GM19239 (cell line): ENCODE data around the gene IGF2R.

Source experiments
- DNase-seq: peaks from one replicate; pipeline ENCODE4 v3.0.0; 2011; ENCODE audit warnings: low spot score; ENCODE audit not compliant: insufficient read length
- FAIRE-seq: peaks from 2 replicates; lab custom pipeline; 2011; peaks lifted over from hg19 to GRCh38; lab: Jason Lieb, UNC

The IGF2R gene

GRCh38 chr6:160015778-160016684 lies 47.1 kb downstream of the IGF2R start:
- FAIRE-seq: no peak
- no peak for DNase-seq

- FAIRE-seq: no peak
Measured at GRCh38 chr6:160022101-160022500, 53.2 kb downstream of the IGF2R start.

GRCh38 chr6:160022793-160023192 lies 53.9 kb downstream of the IGF2R start:
- FAIRE-seq: no peak
- DNase-seq: no peak

More at GRCh38 chr6:160022101-160022500, 53.2 kb downstream of the IGF2R start:
- no peak for DNase-seq

GRCh38 chr6:160024152-160024551 lies 55.3 kb downstream of the IGF2R start:
- DNase-seq (no peak), FAIRE-seq (no peak)

GRCh38 chr6:160027076-160027475 lies 58.2 kb downstream of the IGF2R start:
- no peak for FAIRE-seq
- DNase-seq: no peak

GRCh38 chr6:160027931-160028330 lies 59.0 kb downstream of the IGF2R start:
- FAIRE-seq: no peak

GRCh38 chr6:160028487-160029275 lies 59.8 kb downstream of the IGF2R start:
- FAIRE-seq (no peak), DNase-seq (no peak)

More at GRCh38 chr6:160027931-160028330, 59.0 kb downstream of the IGF2R start:
- no peak for DNase-seq

- no peak for FAIRE-seq
- DNase-seq: no peak
Measured at GRCh38 chr6:160029525-160029924, 60.6 kb downstream of the IGF2R start.

GRCh38 chr6:160030103-160030502 lies 61.2 kb downstream of the IGF2R start:
- DNase-seq (no peak), FAIRE-seq (no peak)

GRCh38 chr6:160031442-160031841 lies 62.6 kb downstream of the IGF2R start:
- FAIRE-seq (no peak), DNase-seq (no peak)

GRCh38 chr6:160031871-160032270 lies 63.0 kb downstream of the IGF2R start:
- no peak for DNase-seq
- no peak for FAIRE-seq

- no peak for FAIRE-seq
- DNase-seq: no peak
Measured at GRCh38 chr6:160032538-160032937, 63.7 kb downstream of the IGF2R start.

- FAIRE-seq (no peak), DNase-seq (no peak)
Measured at GRCh38 chr6:160034036-160034930, 65.4 kb downstream of the IGF2R start.

GRCh38 chr6:160035241-160035640 lies 66.4 kb downstream of the IGF2R start:
- no peak for FAIRE-seq
- DNase-seq: no peak

- no peak for DNase-seq
- no peak for FAIRE-seq
Measured at GRCh38 chr6:160035693-160036330, 66.9 kb downstream of the IGF2R start.

- DNase-seq (no peak), FAIRE-seq (no peak)
Measured at GRCh38 chr6:160036331-160036695, 67.4 kb downstream of the IGF2R start.

- DNase-seq (no peak), FAIRE-seq (no peak)
Measured at GRCh38 chr6:160036790-160037206, 67.9 kb downstream of the IGF2R start.

- DNase-seq: no peak
- no peak for FAIRE-seq
Measured at GRCh38 chr6:160038479-160038878, 69.6 kb downstream of the IGF2R start.

GRCh38 chr6:160039441-160039840 lies 70.6 kb downstream of the IGF2R start:
- FAIRE-seq: no peak
- no peak for DNase-seq

GRCh38 chr6:160040055-160040454 lies 71.2 kb downstream of the IGF2R start:
- DNase-seq (no peak), FAIRE-seq (no peak)
